H1 (cell line): Measurements from ENCODE around the gene TRPV2. TPM values are rescaled to one million over a fixed set of nuclear protein-coding genes. Genes with fewer than 3 reads are reported as not detected.

Experiments used
- RXRA ChIP-seq: IDR thresholded peaks from 2 replicates; pipeline ENCODE4 v1.6.1; 2011; ENCODE audit warnings: low read depth, mild to moderate bottlenecking, low read length, moderate library complexity; ENCODE audit not compliant: insufficient read depth
- polyA plus RNA-seq, 7 experiments: library from polyadenylated mRNA; depleted of rRNA in 3 of 7; stranded (reverse) in 5 of 7; unstranded in 2 of 7; fragments of >200 nt in 5 of 7; fragments of 200-250 nt in 2 of 7; gene quantifications; 1 replicate in 5 of 7; 2 replicates in 1 of 7; 4 replicates in 1 of 7; pipeline versions ENCODE4 v1.2.1 to v1.2.3, GENCODE V29; 2011 to 2013; ENCODE audit warnings: missing spikeins in 2 of 7, mixed read lengths in 2 of 7
- total RNA-seq: library from RNA; stranded (reverse); fragmentation: NEBNext Ultra II Directional; extraction: Animal tissue kit (Norgen Biotek cat#: 25700); gene quantifications from 2 replicates; pipeline ENCODE4 v1.2.1, GENCODE V29; 2021

Gene TRPV2
- total and polyA plus RNA-seq, 2 of the 8 experiments (the other 6 are each of a cell fraction or from before 2014, with no cell fraction given), result 1.7 to 2.1 TPM

GRCh38 chr17:16432017-16432416 lies 16.6 kb downstream of the TRPV2 start (continued):
- TF ChIP-seq RXRA, result no peak
